ENCODE results near the gene FHL2. TPM values are rescaled to one million over a fixed set of nuclear protein-coding genes. Genes with fewer than 3 reads are reported as not detected.

FHL2 gene
- total RNA-seq, 6 donors from 2014 or later = 2.4 to 15.0 (median 7.2) TPM

DNA sequence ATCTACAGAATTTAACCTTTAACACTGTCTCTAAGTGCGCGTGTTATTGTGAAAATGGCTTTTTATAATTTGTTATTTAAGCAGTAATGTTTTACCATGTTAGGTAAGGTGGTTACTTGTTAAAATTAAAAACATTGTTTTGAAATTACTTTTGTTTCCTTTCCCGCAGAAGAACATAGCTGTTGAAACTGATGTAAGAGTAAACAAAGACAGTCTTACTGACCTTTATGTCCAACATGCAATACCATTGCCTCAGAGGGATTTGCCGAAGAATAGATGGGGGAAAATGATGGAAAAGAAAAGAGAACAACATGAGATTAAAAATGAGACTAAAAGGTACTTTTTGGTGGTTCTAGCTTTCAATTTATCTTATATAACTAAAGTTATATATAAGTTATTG, 59.4 kb downstream of the FHL2 start:
- Histone ChIP-seq H3K27me3 (no peaks in the 10 kb centered on the region), H3K4me1 (peaks cover 21 to 28% (median 22%) of the 10 kb centered on the region in 4 donors), H3K27ac (no peak overlapping the region), H3K9me3 (no peaks in the 10 kb centered on the region), H3K36me3 (peaks cover 10 to 51% (median 22%) of the 10 kb centered on the region in 4 donors), H3K4me3 (no peak overlapping the region)
- TF ChIP-seq POLR2AphosphoS5 (IDR thresholded peaks at IDR 0.05) (no peak), POLR2A (IDR thresholded peaks at IDR 0.05) (no peak), EP300 (IDR thresholded peaks at IDR 0.05) (no peak)
- TF ChIP-seq, protein P1, sequence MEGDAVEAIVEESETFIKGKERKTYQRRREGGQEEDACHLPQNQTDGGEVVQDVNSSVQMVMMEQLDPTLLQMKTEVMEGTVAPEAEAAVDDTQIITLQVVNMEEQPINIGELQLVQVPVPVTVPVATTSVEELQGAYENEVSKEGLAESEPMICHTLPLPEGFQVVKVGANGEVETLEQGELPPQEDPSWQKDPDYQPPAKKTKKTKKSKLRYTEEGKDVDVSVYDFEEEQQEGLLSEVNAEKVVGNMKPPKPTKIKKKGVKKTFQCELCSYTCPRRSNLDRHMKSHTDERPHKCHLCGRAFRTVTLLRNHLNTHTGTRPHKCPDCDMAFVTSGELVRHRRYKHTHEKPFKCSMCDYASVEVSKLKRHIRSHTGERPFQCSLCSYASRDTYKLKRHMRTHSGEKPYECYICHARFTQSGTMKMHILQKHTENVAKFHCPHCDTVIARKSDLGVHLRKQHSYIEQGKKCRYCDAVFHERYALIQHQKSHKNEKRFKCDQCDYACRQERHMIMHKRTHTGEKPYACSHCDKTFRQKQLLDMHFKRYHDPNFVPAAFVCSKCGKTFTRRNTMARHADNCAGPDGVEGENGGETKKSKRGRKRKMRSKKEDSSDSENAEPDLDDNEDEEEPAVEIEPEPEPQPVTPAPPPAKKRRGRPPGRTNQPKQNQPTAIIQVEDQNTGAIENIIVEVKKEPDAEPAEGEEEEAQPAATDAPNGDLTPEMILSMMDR (IDR thresholded peaks at IDR 0.05) = no peak
- WGBS, 2 donors = 81 to 83% methylated on average over 4 of the region's 4 CpGs
- DNase-seq (no peak), ATAC-seq (ENCODE audit: low FRiP score in 2 of 2) (no peak)

DNA sequence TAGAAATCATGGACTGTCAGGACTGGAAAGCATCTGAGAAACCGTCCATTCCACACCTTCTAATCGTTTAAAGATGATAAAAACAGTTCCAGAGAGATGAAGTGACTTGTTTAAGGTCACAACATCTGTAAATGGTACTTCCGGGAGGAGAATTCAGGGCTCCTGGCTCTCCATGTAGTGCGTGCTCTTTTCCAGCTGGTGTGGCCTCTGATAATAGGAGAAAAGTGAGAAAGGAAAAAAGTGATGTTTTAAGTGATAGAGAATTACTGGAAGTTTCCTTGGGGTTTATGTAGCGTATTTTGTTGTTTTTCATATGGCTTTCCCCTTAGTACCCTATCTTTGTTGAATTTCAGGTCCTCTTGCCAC, 60.8 kb downstream of the FHL2 start:
- 12 to 16% methylated on average over 5 of the region's 5 CpGs for WGBS, 2 donors

DNA sequence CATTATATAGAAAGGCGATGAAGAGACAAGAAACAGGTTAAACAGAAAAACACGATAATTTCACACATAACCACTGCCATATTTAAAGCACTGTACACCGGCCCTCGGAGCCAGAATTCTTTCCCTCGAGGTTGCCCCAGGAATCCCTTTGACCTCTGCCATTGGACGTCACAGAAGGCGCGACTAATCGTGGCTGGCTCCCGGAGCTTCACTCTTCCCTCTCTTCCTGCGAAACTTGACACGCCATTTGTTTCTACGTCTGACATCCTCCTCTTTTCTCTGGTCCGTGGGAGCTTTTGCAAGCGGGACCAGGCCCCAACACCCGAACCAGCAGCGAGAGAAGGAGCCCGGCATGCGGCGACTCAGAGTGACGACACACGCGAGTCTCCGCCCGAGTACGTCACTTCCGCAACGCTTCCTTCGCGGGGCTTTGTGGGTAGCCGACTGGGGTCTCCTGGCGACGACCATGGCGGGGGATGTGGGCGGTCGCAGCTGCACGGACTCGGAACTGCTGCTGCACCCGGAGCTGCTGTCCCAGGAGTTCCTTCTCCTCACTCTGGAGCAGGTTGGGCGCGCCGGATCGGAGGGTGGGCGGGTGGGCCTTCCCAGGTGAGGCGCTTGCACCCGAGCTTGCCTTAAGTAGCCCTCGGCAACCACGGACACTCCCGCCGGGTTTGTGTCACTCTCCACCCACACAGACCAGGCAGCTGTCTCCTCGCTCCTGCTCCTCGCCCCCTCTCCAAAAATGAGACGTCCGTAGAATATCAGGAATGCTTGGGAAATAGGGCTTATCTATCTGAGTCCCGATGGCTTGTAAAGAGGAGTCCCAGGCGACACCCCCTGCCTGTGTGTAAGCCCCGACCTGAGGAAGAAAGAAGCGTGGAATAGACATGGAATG, 61.5 kb downstream of the FHL2 start, which contains the start of gene C2orf49:
Gene C2orf49 (plus strand): TSS at position 419 of the 898 bp plus-strand sequence. CDS start 48 bp downstream, at position 467.
- no peak for TF ChIP-seq EP300 (IDR thresholded peaks at IDR 0.05)
- TF ChIP-seq POLR2AphosphoS5 (IDR thresholded peaks at IDR 0.05) = peak; percentile 59 to 78
- peak in 3 of 4 donors; percentile 45 to 65 (median 53) for TF ChIP-seq POLR2A (IDR thresholded peaks at IDR 0.05)
- TF ChIP-seq, protein P1 (IDR thresholded peaks at IDR 0.05) = peak in 1 of 6 experiments; percentile 18
- DNase-seq = peak; percentile 84 to 94
- Histone ChIP-seq H3K36me3 (peaks cover 3 to 38% (median 9%) of the 10 kb centered on the region in 4 donors), H3K27ac (peak within 1 kb of the TSS; percentile 95 to 97 (median 96)), H3K4me3 (peak within 1 kb of the TSS; percentile 69 to 94 (median 92)), H3K9me3 (no peaks in the 10 kb centered on the region), H3K4me1 (peaks cover 21 to 28% (median 22%) of the 10 kb centered on the region in 4 donors), H3K27me3 (no peaks in the 10 kb centered on the region)
- 0 to 1% methylated on average over 20 to 50 of the region's 58 CpGs for WGBS, 2 donors
- ATAC-seq (ENCODE audit: low FRiP score in 2 of 2) = peak; percentile 95 to 98

More for the DNA sequence above, 60.8 kb downstream of the FHL2 start:
- Histone ChIP-seq H3K27me3 (no peaks in the 10 kb centered on the region), H3K27ac (peak overlapping the region; percentile 95 to 97 (median 96)), H3K4me1 (peaks cover 21 to 28% (median 22%) of the 10 kb centered on the region in 4 donors), H3K4me3 (peak overlapping the region; percentile 69 to 94 (median 92)), H3K9me3 (no peaks in the 10 kb centered on the region), H3K36me3 (peaks cover 5 to 44% (median 12%) of the 10 kb centered on the region in 4 donors)
- ATAC-seq (ENCODE audit: low FRiP score in 2 of 2) (peak in 1 of 2 donors; percentile 12), DNase-seq (no peak)
- TF ChIP-seq, protein P1 (IDR thresholded peaks at IDR 0.05) = no peak
- TF ChIP-seq EP300 (IDR thresholded peaks at IDR 0.05) = no peak
- no peak for TF ChIP-seq POLR2AphosphoS5 (IDR thresholded peaks at IDR 0.05)
- no peak for TF ChIP-seq POLR2A (IDR thresholded peaks at IDR 0.05)

DNA sequence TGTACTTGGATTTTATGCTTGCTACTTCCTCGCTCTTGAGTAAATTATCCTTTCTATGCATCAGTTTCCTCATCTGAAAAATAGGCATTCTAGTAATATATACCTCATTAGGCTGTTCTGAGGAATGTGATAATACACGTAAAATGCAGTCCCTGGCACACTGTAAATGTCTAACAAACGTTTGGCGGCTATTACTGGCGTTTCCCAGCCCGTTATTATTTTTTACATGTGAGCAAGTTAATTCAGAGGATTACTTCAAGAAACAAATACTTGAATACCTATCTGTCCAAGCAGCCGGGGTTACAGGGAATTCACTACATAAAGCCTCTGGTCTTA, 62.1 kb downstream of the FHL2 start:
- Histone ChIP-seq H3K27me3 (no peaks in the 10 kb centered on the region), H3K4me3 (peak overlapping the region; percentile 69 to 94 (median 92)), H3K9me3 (no peaks in the 10 kb centered on the region), H3K36me3 (peaks cover 0 to 31% (median 5%) of the 10 kb centered on the region in 4 donors), H3K4me1 (peaks cover 21 to 28% (median 22%) of the 10 kb centered on the region in 4 donors), H3K27ac (peak overlapping the region; percentile 95 to 97 (median 96))
- no peak for ATAC-seq (ENCODE audit: low FRiP score in 2 of 2)
- WGBS, 2 donors = 3 to 6% methylated on average over 7 of the region's 7 CpGs
- TF ChIP-seq POLR2A (IDR thresholded peaks at IDR 0.05) = no peak
- no peak for TF ChIP-seq EP300 (IDR thresholded peaks at IDR 0.05)
- TF ChIP-seq, protein P1 (IDR thresholded peaks at IDR 0.05) = no peak
- TF ChIP-seq POLR2AphosphoS5 (IDR thresholded peaks at IDR 0.05) = no peak
- no peak for DNase-seq

Data from upper lobe of left lung (tissue), 6 donors.